DND-41 (cell line): ENCODE data around the gene LYRM4.

Experiments used
- CTCF ChIP-seq: IDR thresholded peaks from 2 replicates; pipeline ENCODE4 v1.5.1; 2012; ENCODE audit warnings: borderline replicate concordance, low read length, moderate library complexity, mild to moderate bottlenecking; ENCODE audit not compliant: poor library complexity, severe bottlenecking; ENCODE audit errors: extremely low read depth
- EZH2 ChIP-seq: IDR thresholded peaks from 3 replicates; pipeline ENCODE4 v1.6.1; 2012; ENCODE audit warnings: borderline replicate concordance, low read depth, mild to moderate bottlenecking, moderate library complexity, low read length, inconsistent platforms; ENCODE audit not compliant: severe bottlenecking

DNA sequence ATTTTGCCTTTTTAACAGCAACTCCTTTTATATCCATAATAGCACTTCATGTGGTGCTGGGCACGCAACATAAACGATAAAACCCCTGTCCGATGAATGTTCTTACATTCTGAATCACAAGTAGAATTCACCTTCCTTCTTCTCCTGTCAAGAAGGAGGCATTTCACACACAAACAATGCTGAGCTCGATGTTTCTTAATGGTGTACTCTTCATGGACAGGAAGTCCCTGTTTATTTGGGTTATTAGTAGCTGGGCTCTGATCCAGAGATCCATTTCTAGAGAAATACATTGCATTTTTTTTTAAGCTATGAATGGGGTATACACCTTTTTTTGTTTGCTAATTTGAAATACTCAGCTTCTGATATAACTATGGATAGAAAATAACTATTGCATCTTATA, 93.2 kb downstream of the LYRM4 start:
- TF ChIP-seq CTCF = no peak
- no peak for TF ChIP-seq EZH2
